ENCODE measurements around the gene ACIN1. TPM values are rescaled to one million over a fixed set of nuclear protein-coding genes. Genes with fewer than 3 reads are reported as not detected.
A peak's percentile ranks its signal among the peaks of the same experiment; 100 is the strongest.

ACIN1 gene
- total and polyA plus RNA-seq, 10 of the 15 experiments (the other 5 are each of a cell fraction or from before 2014, with no cell fraction given): 4.3 to 148 (median 93.4) TPM

DNA sequence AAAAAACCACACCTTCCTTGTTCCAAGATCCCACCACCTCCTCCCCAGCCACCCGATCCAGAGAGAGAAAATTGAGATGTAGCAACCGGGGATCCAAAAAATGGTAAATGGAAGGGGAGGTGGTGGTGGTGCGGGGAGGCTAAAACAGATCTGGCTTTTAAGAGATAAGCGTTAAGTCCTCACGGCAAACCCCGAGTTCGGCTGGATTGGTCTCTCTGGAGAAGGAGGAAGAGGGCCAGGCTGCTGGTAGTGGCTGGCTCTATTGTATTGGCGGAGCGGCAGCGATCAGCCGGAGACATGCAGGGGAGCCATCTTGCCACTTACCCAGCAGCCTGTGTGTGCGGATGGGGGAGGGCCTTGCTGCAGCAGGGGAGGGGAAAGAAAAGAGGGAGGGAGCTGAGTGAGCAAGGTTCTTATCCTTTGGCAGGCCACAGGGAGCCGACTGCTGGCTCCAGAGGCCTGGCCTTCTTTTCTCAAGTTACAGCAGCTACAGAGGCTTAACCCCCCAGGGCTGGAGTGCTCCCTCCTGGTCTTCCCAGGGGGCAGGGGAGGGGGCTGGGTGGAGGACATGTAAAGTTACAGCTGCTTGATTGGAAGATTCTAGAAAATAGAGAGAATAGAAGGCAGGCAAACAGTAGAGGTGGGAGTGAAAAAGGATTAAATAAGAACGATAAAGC lies 23.6 kb downstream of the ACIN1 start (continued):
- TF ChIP-seq, protein P1, sequence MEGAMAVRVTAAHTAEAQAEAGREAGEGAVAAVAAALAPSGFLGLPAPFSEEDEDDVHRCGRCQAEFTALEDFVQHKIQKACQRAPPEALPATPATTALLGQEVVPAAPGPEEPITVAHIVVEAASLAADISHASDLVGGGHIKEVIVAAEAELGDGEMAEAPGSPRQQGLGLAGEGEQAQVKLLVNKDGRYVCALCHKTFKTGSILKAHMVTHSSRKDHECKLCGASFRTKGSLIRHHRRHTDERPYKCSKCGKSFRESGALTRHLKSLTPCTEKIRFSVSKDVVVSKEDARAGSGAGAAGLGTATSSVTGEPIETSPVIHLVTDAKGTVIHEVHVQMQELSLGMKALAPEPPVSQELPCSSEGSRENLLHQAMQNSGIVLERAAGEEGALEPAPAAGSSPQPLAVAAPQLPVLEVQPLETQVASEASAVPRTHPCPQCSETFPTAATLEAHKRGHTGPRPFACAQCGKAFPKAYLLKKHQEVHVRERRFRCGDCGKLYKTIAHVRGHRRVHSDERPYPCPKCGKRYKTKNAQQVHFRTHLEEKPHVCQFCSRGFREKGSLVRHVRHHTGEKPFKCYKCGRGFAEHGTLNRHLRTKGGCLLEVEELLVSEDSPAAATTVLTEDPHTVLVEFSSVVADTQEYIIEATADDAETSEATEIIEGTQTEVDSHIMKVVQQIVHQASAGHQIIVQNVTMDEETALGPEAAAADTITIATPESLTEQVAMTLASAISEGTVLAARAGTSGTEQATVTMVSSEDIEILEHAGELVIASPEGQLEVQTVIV (IDR thresholded peaks at IDR 0.05; ENCODE audit: borderline replicate concordance, partially characterized antibody): no peak
- TF ChIP-seq KLF5 (IDR thresholded peaks at IDR 0.05; ENCODE audit: partially characterized antibody) (no peak), CBFB (IDR thresholded peaks at IDR 0.05; ENCODE audit: low read depth) (no peak), YY1 (IDR thresholded peaks at IDR 0.05; ENCODE audit: low read depth, low read length) (peak; percentile 98), SMARCA5 (IDR thresholded peaks at IDR 0.05) (0 out of 2 replicates have a peak, but pooled peaks have one; percentile 65), HCFC1 (IDR thresholded peaks at IDR 0.05; ENCODE audit: low read length) (peak; percentile 54; the same call in 1 of the 2 replicates), FOXK2 (IDR thresholded peaks at IDR 0.05) (no peak), NFIC (IDR thresholded peaks at IDR 0.05; ENCODE audit: low read depth, low read length) (0 out of 2 replicates have a peak, but pooled peaks have one; percentile 35), CHD2 (IDR thresholded peaks at IDR 0.05; ENCODE audit: borderline replicate concordance, low read depth, low read length) (peak; percentile 50; the same call in 1 of the 2 replicates), CBX5 (IDR thresholded peaks at IDR 0.05; ENCODE audit: low read depth) (no peak), SMAD5 (IDR thresholded peaks at IDR 0.05; ENCODE audit: low read depth) (peak; percentile 90; the same call in 1 of the 2 replicates), POLR2AphosphoS2 (IDR thresholded peaks at IDR 0.05; ENCODE audit: low read depth, low read length) (peak; percentile 92), RBBP5 (conservative IDR thresholded peaks at IDR 0.05) (no peak), TARDBP (IDR thresholded peaks at IDR 0.05; ENCODE audit: borderline replicate concordance) (0 out of 2 replicates have a peak, but pooled peaks have one; percentile 53), ETV6 (conservative IDR thresholded peaks at IDR 0.05 in 1 of 2, IDR thresholded peaks at IDR 0.05 in 1 of 2; ENCODE audit: borderline replicate concordance in 1 of 2, low read depth in 1 of 2) (no peak), ZNF24 (IDR thresholded peaks at IDR 0.05) (no peak)

Measured in GM12878 (cell line).